ENCODE measurements around the gene MOB2.

MOB2 gene

GRCh38 chr11:1458340-1459218 is 28.0 kb downstream of the MOB2 start:
- in situ Hi-C loops (cut with MboI; ENCODE audit: low pct_unique_long_range_greater_than_20kb, low sequenced_read_pairs, unreplicated experiment): no loop called here
- peak; percentile 41 for TF ChIP-seq CTCF (IDR thresholded peaks at IDR 0.05; ENCODE audit: extremely low read depth, insufficient read depth, missing control alignments)
- DNase-seq (ENCODE audit: low spot score): no peak

- in situ Hi-C loops (cut with MboI; ENCODE audit: low pct_unique_long_range_greater_than_20kb, low sequenced_read_pairs, unreplicated experiment): no loop called here
- TF ChIP-seq CTCF (IDR thresholded peaks at IDR 0.05; ENCODE audit: extremely low read depth, insufficient read depth, missing control alignments): no peak
- no peak for DNase-seq (ENCODE audit: low spot score)
Observed at GRCh38 chr11:1457856-1458255, 28.7 kb downstream of the MOB2 start.

DNA sequence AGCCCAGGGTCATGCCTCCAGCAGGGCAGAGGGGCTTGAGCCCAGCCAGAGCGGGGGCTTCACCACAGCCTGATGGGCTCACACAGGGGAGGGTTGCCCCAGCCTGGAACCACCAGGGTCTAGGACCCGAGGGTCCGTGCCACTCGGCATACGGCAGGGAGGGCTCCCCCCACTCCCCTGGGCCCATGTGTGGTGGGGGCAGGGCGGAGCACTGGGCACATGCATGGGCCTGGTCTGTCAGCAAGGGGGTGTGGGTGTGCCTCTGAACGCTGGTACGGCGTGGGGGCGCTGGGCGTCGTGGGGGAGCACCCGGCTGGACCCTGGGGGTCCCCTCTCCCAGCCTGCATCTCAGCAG is 29.3 kb downstream of the MOB2 start:
- DNase-seq (ENCODE audit: low spot score): no peak
- no peak for TF ChIP-seq CTCF (IDR thresholded peaks at IDR 0.05; ENCODE audit: extremely low read depth, insufficient read depth, missing control alignments)
- in situ Hi-C loops (cut with MboI; ENCODE audit: low pct_unique_long_range_greater_than_20kb, low sequenced_read_pairs, unreplicated experiment): no loop called here

- no peak for TF ChIP-seq CTCF (IDR thresholded peaks at IDR 0.05; ENCODE audit: extremely low read depth, insufficient read depth, missing control alignments)
- in situ Hi-C loops (cut with MboI; ENCODE audit: low pct_unique_long_range_greater_than_20kb, low sequenced_read_pairs, unreplicated experiment): no loop called here
- no peak for DNase-seq (ENCODE audit: low spot score)
Observed at GRCh38 chr11:1456596-1457325, 29.8 kb downstream of the MOB2 start.

DNA sequence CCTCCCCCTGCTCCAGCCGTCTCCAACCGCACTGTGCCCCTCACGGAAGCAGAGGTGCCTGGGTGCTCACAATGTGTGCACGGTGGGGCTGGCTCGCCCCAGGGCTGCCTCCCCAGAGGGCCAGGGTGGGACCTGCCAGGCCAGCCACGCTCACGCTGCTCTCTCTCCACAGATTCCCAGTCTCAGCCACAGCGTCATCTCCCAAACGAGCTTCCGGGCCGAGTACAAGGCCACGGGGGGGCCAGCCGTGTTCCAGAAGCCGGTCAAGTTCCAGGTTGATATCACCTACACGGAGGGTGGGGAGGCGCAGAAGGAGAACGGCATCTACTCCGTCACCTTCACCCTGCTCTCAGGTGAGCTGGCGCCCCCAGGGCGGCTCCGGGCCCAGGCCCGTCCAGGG is 30.4 kb downstream of the MOB2 start:
- in situ Hi-C loops (cut with MboI; ENCODE audit: low pct_unique_long_range_greater_than_20kb, low sequenced_read_pairs, unreplicated experiment): no loop called here
- no peak for DNase-seq (ENCODE audit: low spot score)
- no peak for TF ChIP-seq CTCF (IDR thresholded peaks at IDR 0.05; ENCODE audit: extremely low read depth, insufficient read depth, missing control alignments)

GRCh38 chr11:1455763-1456060 is 30.9 kb downstream of the MOB2 start:
- TF ChIP-seq CTCF (IDR thresholded peaks at IDR 0.05; ENCODE audit: extremely low read depth, insufficient read depth, missing control alignments): no peak
- DNase-seq (ENCODE audit: low spot score): no peak
- in situ Hi-C loops (cut with MboI; ENCODE audit: low pct_unique_long_range_greater_than_20kb, low sequenced_read_pairs, unreplicated experiment): no loop called here

Measured in GM13977 (cell line).